AG10803 (cell line): ENCODE measurements around the gene KIF12.
"Not testable (repeated sequence)": the region's sequence is repeated elsewhere in the genome, so short reads cannot be mapped to it uniquely, and the experiment has no call there.

ENCODE experiments used
- DNase-seq: peaks from one replicate; pipeline ENCODE4 v3.0.0; 2010; ENCODE audit warnings: low read depth
- H3K4me3 ChIP-seq: 2 replicates; pipeline ENCODE4 v1.5.1; 2011; ENCODE audit warnings: mild to moderate bottlenecking, low read length, control low read depth
- TF ChIP-seq, protein P1 (sequence below): conservative IDR thresholded peaks from 2 replicates; pipeline ENCODE4 v1.5.1; 2011; ENCODE audit warnings: mild to moderate bottlenecking, low read length, control low read depth, inconsistent platforms

KIF12 gene

DNA sequence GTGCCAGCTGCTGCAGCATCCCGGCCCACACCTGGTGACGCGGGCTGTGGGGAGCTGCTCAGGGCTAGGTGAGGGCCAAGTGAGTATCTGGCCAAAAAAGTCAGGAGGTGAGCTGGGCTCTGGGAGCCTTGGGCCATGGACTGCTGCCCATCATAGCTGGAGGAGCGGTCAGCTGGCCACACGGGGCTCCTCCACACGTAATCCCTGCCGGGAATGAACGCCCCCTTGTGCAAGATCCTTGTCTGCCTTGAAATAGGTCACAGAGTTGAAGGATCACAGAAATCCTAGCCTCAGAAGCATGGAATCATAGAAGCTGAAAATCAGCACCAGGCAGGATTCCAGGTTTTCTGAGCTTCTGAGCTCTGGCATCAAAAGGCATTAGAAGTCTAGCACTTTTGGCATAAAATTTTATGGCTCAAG, 39.5 kb upstream of the KIF12 start:
- TF ChIP-seq, protein P1, sequence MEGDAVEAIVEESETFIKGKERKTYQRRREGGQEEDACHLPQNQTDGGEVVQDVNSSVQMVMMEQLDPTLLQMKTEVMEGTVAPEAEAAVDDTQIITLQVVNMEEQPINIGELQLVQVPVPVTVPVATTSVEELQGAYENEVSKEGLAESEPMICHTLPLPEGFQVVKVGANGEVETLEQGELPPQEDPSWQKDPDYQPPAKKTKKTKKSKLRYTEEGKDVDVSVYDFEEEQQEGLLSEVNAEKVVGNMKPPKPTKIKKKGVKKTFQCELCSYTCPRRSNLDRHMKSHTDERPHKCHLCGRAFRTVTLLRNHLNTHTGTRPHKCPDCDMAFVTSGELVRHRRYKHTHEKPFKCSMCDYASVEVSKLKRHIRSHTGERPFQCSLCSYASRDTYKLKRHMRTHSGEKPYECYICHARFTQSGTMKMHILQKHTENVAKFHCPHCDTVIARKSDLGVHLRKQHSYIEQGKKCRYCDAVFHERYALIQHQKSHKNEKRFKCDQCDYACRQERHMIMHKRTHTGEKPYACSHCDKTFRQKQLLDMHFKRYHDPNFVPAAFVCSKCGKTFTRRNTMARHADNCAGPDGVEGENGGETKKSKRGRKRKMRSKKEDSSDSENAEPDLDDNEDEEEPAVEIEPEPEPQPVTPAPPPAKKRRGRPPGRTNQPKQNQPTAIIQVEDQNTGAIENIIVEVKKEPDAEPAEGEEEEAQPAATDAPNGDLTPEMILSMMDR: no peak
- H3K4me3 ChIP-seq: no peak overlapping the region
- peak; percentile 17 for DNase-seq

DNA sequence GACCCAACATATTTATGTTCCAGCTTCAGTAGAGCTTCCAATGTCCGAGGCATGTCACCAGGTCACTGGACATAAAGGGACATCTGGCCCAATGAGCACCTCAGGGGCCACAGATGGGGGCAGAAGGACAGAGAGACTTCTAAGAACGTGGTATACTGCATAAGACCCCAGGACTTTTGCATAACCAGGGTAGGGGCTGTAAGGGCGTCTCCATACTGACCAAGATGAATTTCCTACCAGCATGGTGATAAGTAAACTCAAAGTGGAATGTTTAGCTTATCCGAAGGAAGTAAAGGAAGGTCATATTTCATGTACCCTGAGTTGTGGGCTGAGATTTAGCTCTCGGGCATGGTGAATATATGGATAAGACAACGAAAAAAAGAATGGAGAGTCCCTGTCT, 38.7 kb upstream of the KIF12 start:
- no peak overlapping the region for H3K4me3 ChIP-seq
- TF ChIP-seq, protein P1: no peak
- no peak for DNase-seq

DNA sequence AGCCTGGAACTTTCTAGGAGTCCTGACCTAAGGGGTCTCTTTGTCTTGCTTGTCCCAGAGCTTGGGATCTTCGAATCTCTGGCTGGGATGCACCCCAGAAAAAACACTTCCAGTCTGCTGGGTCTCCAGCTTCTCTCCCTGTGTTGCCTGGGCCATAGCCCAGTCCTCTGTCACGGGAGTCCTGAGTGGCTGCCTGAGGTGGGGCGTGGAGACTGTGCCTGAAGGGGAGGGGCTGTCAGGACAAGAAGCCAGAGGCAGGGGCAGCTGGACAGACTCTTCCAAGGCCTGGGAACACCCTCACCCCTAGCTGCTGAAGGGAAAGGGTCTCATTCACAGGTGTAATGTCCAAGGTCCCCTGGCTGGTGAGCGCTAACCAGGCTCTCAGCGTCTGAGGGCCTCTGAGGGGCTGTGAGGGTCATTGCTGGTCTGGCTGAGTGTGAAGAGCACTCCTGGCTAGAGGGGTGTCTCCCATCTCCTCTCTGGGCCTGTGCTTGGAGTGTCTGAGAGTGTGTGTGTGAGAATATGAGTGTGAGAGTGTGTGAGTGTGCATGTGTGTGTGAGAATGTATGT, 35.8 kb upstream of the KIF12 start:
- no peak for DNase-seq
- TF ChIP-seq, protein P1: no peak
- no peak overlapping the region for H3K4me3 ChIP-seq

DNA sequence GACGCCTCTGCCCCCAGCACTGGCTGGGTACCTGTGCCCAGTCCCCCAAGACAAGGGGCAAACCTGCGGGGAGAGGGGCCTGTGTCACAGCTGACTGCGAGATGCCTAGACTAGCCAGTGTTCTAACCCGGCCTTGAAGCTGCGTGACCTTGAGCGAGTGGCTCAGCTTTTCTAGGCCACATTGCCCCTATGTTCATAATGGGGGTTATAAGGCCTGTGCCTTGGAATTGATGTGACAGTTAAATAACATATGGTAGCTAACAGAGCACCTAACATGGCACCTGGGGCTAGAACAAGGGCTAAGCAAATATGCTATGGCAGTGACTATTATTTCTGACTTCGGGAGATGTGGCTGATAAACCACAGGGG, 33.4 kb upstream of the KIF12 start:
- no peak for DNase-seq
- TF ChIP-seq, protein P1: no peak
- H3K4me3 ChIP-seq: no peak overlapping the region

DNA sequence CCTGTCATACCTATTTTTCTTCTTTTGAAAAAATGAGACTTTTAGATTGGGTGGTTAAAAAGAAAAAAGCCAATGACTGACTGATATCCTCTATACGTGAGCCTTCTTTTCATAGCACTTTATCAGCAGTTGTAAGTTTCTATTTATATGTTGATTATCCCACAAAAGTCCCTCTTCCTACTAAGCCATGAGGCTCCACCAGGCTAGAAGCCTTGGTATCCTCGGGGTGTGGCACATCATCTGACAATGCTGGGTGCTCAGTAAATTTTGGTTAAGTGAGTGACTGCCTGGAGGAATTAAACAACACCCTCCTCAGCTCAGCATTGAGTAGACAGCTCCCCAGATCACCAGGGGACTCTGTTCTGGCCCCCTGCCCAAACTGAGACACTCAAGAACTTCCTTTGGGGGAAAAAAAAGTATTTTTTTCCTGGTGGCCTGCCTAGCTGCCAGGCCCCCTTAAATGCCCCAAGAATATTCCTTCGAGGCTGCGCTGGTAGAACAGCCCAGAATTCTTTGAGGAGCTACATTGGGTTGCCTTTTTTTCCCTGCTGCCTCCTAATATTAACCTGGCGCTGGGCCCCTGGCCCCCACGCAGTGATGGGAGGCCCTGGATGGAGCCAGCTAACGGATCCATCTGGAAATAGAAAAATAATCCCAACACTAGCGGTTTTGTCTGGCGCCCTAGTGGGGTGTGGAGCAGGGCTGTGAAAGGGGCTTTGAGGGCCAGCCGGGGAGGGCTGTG, 32.9 kb upstream of the KIF12 start:
- TF ChIP-seq, protein P1: no peak
- DNase-seq: no peak

DNA sequence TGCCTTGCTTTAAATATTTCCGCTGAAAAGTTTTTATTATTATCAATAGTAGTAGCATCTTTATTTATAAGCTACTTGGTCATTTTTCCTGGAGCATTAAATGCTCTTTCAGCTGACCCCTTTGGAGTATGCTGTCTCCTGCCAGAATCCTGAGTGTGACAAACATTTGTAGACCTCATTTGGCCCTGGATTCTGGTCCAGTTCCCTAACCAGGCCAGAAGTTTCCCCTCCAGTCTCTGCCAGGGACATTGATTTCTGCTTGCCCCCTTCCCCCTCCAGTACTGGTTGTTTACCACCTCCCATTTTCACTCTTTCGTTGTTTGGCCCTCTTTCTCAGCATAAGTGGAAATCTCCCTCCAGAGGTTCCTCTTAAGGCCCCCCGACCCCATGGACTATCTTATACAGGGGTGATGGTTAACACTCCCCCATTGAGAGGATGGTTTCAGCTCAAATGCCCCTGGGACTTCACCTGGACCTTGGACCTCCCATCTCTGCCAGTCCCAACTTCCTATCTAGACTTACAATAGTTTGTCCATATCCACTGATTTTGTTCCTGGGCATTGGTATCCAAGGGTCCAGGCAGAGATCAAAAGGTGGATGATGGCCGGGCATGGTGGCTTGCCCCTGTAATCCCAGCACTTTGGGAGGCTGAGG, 31.7 kb upstream of the KIF12 start:
- TF ChIP-seq, protein P1: no peak
- DNase-seq: no peak
- no peak overlapping the region for H3K4me3 ChIP-seq

More for the DNA sequence above, 32.9 kb upstream of the KIF12 start:
- H3K4me3 ChIP-seq: no peak overlapping the region

DNA sequence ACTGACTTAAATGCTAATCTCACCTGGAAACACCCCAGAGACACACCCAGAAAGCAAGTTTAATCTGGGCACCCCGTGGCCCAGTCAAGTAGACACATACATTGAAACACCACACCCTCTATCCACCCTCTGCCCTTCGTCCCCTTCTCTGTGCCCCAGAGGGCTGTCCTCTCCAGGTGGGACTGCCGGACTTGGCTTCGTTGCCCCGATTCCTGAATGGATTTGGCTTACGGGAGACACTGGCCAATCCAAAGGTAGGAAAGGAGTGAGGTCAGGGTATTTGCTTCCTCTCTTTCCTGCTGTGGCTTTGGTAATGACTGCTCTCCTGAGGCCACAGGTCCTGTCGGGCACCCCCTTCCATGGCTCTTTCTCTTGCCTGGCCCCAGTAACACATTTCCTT, 31.0 kb upstream of the KIF12 start:
- TF ChIP-seq, protein P1: no peak
- no peak for DNase-seq
- H3K4me3 ChIP-seq: no peak overlapping the region

DNA sequence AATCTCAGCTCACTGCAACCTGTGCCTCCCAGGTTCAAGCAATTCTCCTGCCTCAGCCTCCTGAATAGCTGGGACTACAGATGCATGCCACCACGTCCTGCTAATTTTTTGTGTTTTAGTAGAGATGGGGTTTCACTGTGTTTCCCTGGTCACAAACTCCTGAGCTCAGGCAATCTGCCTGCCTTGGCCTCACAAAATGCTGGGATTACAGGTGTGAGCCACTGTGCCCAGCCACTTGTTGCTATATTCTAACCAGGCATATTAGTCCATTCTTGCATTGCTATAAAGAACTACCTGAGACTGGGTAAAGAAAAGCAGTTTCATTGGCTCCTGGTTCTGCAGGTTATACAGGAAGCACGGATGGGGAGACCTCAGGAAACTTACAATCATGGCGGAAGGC, 29.7 kb upstream of the KIF12 start:
- DNase-seq, H3K4me3 ChIP-seq: not testable (repeated sequence)
